ENCODE data around the gene PLEKHO2. TPM values are rescaled to one million over a fixed set of nuclear protein-coding genes. Genes with fewer than 3 reads are reported as not detected.

The PLEKHO2 gene
- total and polyA plus RNA-seq, 10 of the 15 experiments (the other 5 are each of a cell fraction or from before 2014, with no cell fraction given) = 1.4 to 25.6 (median 20.5) TPM

- Histone ChIP-seq H3K27ac (ENCODE audit: control insufficient read depth, insufficient read depth) (no peak overlapping the region), H3K4me2 (ENCODE audit: control insufficient read depth, insufficient read depth) (no peak overlapping the region), H3K36me3 (ENCODE audit: control insufficient read depth in 2 of 2, insufficient read depth in 2 of 2, low read length in 1 of 2) (no peaks in the 10 kb centered on the region), H2AFZ (ENCODE audit: control insufficient read depth, low read depth, low read length) (no peak overlapping the region), H3K9me3 (replicated peaks; ENCODE audit: control insufficient read depth, insufficient read depth, low read length) (no peaks in the 10 kb centered on the region), H4K20me1 (ENCODE audit: control insufficient read depth, insufficient read depth) (no peaks in the 10 kb centered on the region), H3K79me2 (ENCODE audit: control insufficient read depth, insufficient read depth, low read length) (no peaks in the 10 kb centered on the region), H3K4me1 (ENCODE audit: control insufficient read depth, insufficient read depth, low read length) (peaks cover 13% of the 10 kb centered on the region), H3K9ac (ENCODE audit: control insufficient read depth, insufficient read depth, low read length) (no peak overlapping the region), H3K4me3 (no peak overlapping the region), H3K27me3 (replicated peaks in 1 of 2; ENCODE audit: control insufficient read depth in 2 of 2, insufficient read depth in 2 of 2, low read length in 1 of 2) (no peaks in the 10 kb centered on the region)
- no TSS peak for BruUV-seq (replicated peaks)
- no peak for TF ChIP-seq FOS (IDR thresholded peaks at IDR 0.05; ENCODE audit: borderline replicate concordance, extremely low read depth, insufficient read length)
- TF ChIP-seq SRF (IDR thresholded peaks at IDR 0.05; ENCODE audit: low read depth in 2 of 2, low read length in 2 of 2) = no peak
- TF ChIP-seq POLR2AphosphoS5 (IDR thresholded peaks at IDR 0.05; ENCODE audit: low read length) = no peak
- TF ChIP-seq ZNF687 (IDR thresholded peaks at IDR 0.05) = no peak
- TF ChIP-seq RAD21 (IDR thresholded peaks at IDR 0.05; ENCODE audit: insufficient read depth, low read depth, low read length) = no peak
- no peak for TF ChIP-seq PAX5 (IDR thresholded peaks at IDR 0.05; ENCODE audit: borderline replicate concordance, low read depth, low read length)
- TF ChIP-seq SREBF2 (IDR thresholded peaks at IDR 0.05; ENCODE audit: low read length) = no peak
- no peak for TF ChIP-seq ESRRA (IDR thresholded peaks at IDR 0.05; ENCODE audit: low read length)
- no peak for TF ChIP-seq HDAC6 (IDR thresholded peaks at IDR 0.05; ENCODE audit: unreplicated experiment)
- no peak for TF ChIP-seq TARDBP (IDR thresholded peaks at IDR 0.05; ENCODE audit: borderline replicate concordance)
- TF ChIP-seq, protein P1, sequence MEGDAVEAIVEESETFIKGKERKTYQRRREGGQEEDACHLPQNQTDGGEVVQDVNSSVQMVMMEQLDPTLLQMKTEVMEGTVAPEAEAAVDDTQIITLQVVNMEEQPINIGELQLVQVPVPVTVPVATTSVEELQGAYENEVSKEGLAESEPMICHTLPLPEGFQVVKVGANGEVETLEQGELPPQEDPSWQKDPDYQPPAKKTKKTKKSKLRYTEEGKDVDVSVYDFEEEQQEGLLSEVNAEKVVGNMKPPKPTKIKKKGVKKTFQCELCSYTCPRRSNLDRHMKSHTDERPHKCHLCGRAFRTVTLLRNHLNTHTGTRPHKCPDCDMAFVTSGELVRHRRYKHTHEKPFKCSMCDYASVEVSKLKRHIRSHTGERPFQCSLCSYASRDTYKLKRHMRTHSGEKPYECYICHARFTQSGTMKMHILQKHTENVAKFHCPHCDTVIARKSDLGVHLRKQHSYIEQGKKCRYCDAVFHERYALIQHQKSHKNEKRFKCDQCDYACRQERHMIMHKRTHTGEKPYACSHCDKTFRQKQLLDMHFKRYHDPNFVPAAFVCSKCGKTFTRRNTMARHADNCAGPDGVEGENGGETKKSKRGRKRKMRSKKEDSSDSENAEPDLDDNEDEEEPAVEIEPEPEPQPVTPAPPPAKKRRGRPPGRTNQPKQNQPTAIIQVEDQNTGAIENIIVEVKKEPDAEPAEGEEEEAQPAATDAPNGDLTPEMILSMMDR (IDR thresholded peaks at IDR 0.05 in 2 of 3, conservative IDR thresholded peaks at IDR 0.05 in 1 of 3; ENCODE audit: control insufficient read depth in 2 of 3, extremely low read depth in 1 of 3, insufficient read depth in 1 of 3, low read depth in 3 of 3, low read length in 3 of 3) = no peak
- TF ChIP-seq MYB (IDR thresholded peaks at IDR 0.05; ENCODE audit: borderline replicate concordance, low read depth, low read length) = no peak
- 56% methylated on average over 6 of the region's 6 CpGs for WGBS (ENCODE audit: insufficient coverage, insufficient replicate concordance, low lambda C conversion rate, missing lambda C conversion rate)
- ChIA-PET CTCF (interaction anchor here (3.8 to 17.1 kb wide), 3 partner anchors 54 to 72 kb away, joined by 15 to 529 read pairs (median 60); no protein-coding TSS in a partner anchor), SMC1A (ENCODE audit: uncharacterized antibody, unreplicated experiment) (interaction anchor here (1.9 to 16.7 kb wide), 3 partner anchors 62 to 87 kb away, joined by 4 to 308 read pairs (median 169); no protein-coding TSS in a partner anchor), RAD21 (ENCODE audit: unreplicated experiment) (interaction anchor here (2.1 to 12.2 kb wide), 5 partner anchors 58 to 86 kb away, joined by 6 to 148 read pairs (median 97); no protein-coding TSS in a partner anchor), POLR2A (interaction anchor here (0.7 to 1.2 kb wide), 2 partner anchors 67 to 180 kb away, joined by 3 read pairs; no protein-coding TSS in a partner anchor)
- no peak for DNase-seq (ENCODE audit: low read depth, low spot score)
- no peak for FAIRE-seq
- in situ Hi-C loops (cut with MboI) = no loop called here
- no peak for ATAC-seq
- intact Hi-C loops (cut with micrococcal nuclease; ENCODE audit: unreplicated experiment) = no loop called here
Measured at GRCh38 chr15:64807751-64808222, 33.9 kb upstream of the PLEKHO2 start.
